Neural cell (in vitro differentiated cells): ENCODE measurements around the gene MRPL24.

Source experiments
- RAD21 ChIP-seq: fragments of 450-650 bp; conservative IDR thresholded peaks from 2 replicates; pipeline ENCODE4 v1.6.1; 2014; ENCODE audit warnings: antibody characterized with exemption, mild to moderate bottlenecking, moderate library complexity
- SMC3 ChIP-seq: fragments of 450-650 bp; conservative IDR thresholded peaks from 2 replicates; pipeline ENCODE4 v1.6.1; 2014; ENCODE audit warnings: antibody characterized with exemption, mild to moderate bottlenecking, moderate library complexity; ENCODE audit not compliant: poor library complexity
- TF ChIP-seq, protein P1 (sequence below): fragments of 450-650 bp; IDR thresholded peaks from 2 replicates; pipeline ENCODE4 v1.5.1; 2014; ENCODE audit warnings: antibody characterized with exemption, mild to moderate bottlenecking, moderate library complexity; ENCODE audit not compliant: poor library complexity, severe bottlenecking

DNA sequence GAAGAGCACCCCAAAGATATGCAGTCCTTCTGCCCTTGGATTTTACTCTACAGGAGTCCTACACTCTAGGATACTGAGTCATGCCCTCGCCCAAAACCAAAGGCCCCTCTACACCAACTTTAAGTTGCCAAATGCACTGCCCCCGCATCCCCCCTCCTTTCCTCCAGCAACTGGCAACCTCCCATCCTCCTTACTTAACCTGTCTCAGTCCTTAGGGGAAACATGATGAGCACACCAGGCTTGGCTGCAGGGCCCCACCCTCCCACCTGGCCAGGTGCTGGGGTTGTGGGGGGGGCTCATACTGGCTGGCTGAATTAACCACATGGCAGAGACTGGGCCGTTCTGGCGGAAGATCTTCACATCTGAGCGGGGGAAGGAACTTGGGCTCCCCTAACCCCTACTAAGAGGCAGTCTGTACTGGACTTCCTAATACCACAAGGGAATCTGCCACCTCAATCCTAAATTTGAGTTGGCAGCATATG lies 9.3 kb upstream of the MRPL24 start:
- TF ChIP-seq RAD21 (no peak), SMC3 (no peak)
- TF ChIP-seq, protein P1, sequence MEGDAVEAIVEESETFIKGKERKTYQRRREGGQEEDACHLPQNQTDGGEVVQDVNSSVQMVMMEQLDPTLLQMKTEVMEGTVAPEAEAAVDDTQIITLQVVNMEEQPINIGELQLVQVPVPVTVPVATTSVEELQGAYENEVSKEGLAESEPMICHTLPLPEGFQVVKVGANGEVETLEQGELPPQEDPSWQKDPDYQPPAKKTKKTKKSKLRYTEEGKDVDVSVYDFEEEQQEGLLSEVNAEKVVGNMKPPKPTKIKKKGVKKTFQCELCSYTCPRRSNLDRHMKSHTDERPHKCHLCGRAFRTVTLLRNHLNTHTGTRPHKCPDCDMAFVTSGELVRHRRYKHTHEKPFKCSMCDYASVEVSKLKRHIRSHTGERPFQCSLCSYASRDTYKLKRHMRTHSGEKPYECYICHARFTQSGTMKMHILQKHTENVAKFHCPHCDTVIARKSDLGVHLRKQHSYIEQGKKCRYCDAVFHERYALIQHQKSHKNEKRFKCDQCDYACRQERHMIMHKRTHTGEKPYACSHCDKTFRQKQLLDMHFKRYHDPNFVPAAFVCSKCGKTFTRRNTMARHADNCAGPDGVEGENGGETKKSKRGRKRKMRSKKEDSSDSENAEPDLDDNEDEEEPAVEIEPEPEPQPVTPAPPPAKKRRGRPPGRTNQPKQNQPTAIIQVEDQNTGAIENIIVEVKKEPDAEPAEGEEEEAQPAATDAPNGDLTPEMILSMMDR = no peak
